ENCODE data around the gene ANGPTL5. TPM values are rescaled to one million over a fixed set of nuclear protein-coding genes. Genes with fewer than 3 reads are reported as not detected.
A peak's percentile ranks its signal among the peaks of the same experiment; 100 is the strongest.

ANGPTL5 gene
- polyA plus RNA-seq, 1 of the 3 experiments (the other 2 are of a cell fraction), result not detected

GRCh38 chr11:101889767-101890166, 26.6 kb downstream of the ANGPTL5 start:
- TF ChIP-seq GATA2 (CRISPR knock-in tag; IDR thresholded peaks at IDR 0.05) (no peak), POLR2AphosphoS5 (IDR thresholded peaks at IDR 0.05; ENCODE audit: low read depth, low read length) (no peak), MAX (IDR thresholded peaks at IDR 0.05; ENCODE audit: low read depth) (no peak), TCF12 (IDR thresholded peaks at IDR 0.05) (no peak), FOSL2 (IDR thresholded peaks at IDR 0.05; ENCODE audit: borderline replicate concordance, low read depth) (no peak), USF1 (IDR thresholded peaks at IDR 0.05; ENCODE audit: borderline replicate concordance, low read depth) (no peak), ELF1 (IDR thresholded peaks at IDR 0.05) (no peak), ZBTB33 (IDR thresholded peaks at IDR 0.05; ENCODE audit: borderline replicate concordance, low read depth) (no peak), IRF3 (IDR thresholded peaks at IDR 0.05; ENCODE audit: low read depth, low read length) (no peak), PBX3 (IDR thresholded peaks at IDR 0.05) (no peak), CTCF (IDR thresholded peaks at IDR 0.05) (no peak), JUND (IDR thresholded peaks at IDR 0.05) (no peak), EZH2phosphoT487 (IDR thresholded peaks at IDR 0.05; ENCODE audit: borderline replicate concordance, low read depth) (no peak), SMC3 (IDR thresholded peaks at IDR 0.05; ENCODE audit: low read depth, low read length) (no peak), FOXJ3 (CRISPR knock-in tag; IDR thresholded peaks at IDR 0.05) (no peak), RFX5 (IDR thresholded peaks at IDR 0.05; ENCODE audit: low read length) (no peak), TEAD4 (IDR thresholded peaks at IDR 0.05; ENCODE audit: borderline replicate concordance, insufficient read depth) (no peak), NFIC (IDR thresholded peaks at IDR 0.05; ENCODE audit: borderline replicate concordance) (no peak), EP300 (IDR thresholded peaks at IDR 0.05; ENCODE audit: borderline replicate concordance in 1 of 2, low read depth in 1 of 2, low read length in 1 of 2) (no peak)
- H3K4me3 ChIP-seq (ENCODE audit: low read depth in 2 of 2, low read length in 1 of 2), result no peak overlapping the region
- H3K27me3 ChIP-seq (ENCODE audit: insufficient read depth), result no peaks in the 10 kb centered on the region
- H3K9me2 ChIP-seq, result no peaks in the 10 kb centered on the region
- H3K27ac ChIP-seq (ENCODE audit: low read depth in 2 of 2, low read length in 1 of 2), result no peak overlapping the region
- ChIA-PET CTCF (interaction anchor here (1.5 kb wide), 1 partner anchor 29 kb away, joined by 4 read pairs; no protein-coding TSS in a partner anchor), POLR2A (no interaction called here)
- DNase-seq, result no peak
- H3K36me3 ChIP-seq (replicated peaks in 1 of 2; ENCODE audit: control insufficient read depth in 1 of 2, insufficient read depth in 2 of 2, low read length in 1 of 2), result no peaks in the 10 kb centered on the region
- H3K4me2 ChIP-seq, result no peak overlapping the region
- H3K9ac ChIP-seq, result no peak overlapping the region
- H3F3A ChIP-seq (replicated peaks; ENCODE audit: insufficient read depth), result no peaks in the 10 kb centered on the region
- peak overlapping the region; percentile 63 for H2AFZ ChIP-seq (ENCODE audit: low read depth)
- H3K4me1 ChIP-seq (ENCODE audit: control insufficient read depth in 1 of 2, insufficient read depth in 2 of 2, low read depth in 1 of 2, low read length in 1 of 2), result no peaks in the 10 kb centered on the region; a peak in 2 of 4 replicates
- WGBS (ENCODE audit: low lambda C conversion rate), result 26% methylated on average over 4 of the region's 4 CpGs
- H3K79me2 ChIP-seq (ENCODE audit: insufficient read depth), result no peaks in the 10 kb centered on the region
- no peaks in the 10 kb centered on the region for H3K9me3 ChIP-seq
- no peaks in the 10 kb centered on the region for H4K20me1 ChIP-seq (ENCODE audit: insufficient read depth)

All from SK-N-SH (cell line).